Ishikawa (cell line): ENCODE results near the gene SCRT2.

Source experiments
- EP300 ChIP-seq: IDR thresholded peaks from 2 replicates; pipeline ENCODE4 v1.6.1; 2012; ENCODE audit warnings: borderline replicate concordance
- RAD21 ChIP-seq: IDR thresholded peaks from 2 replicates; pipeline ENCODE4 v1.6.1; 2012; ENCODE audit warnings: low read depth
- TAF1 ChIP-seq: IDR thresholded peaks from 2 replicates; pipeline ENCODE4 v1.6.1; 2012; ENCODE audit warnings: low read depth, mild to moderate bottlenecking
- TCF12 ChIP-seq: IDR thresholded peaks from 2 replicates; pipeline ENCODE4 v1.6.1; 2012; ENCODE audit warnings: low read depth

- TF ChIP-seq RAD21 (no peak), EP300 (no peak), TCF12 (no peak), TAF1 (no peak)
Observed at GRCh38 chr20:635028-635892, 40.3 kb downstream of the SCRT2 start.
